HL-60/S4 (cell line): ENCODE data around the gene TP53BP2.

Experiments used
- in situ Hi-C: fragments of 300-500 bp; cut with MboI; formaldehyde crosslinking; loops from 2 replicates; pipeline ENCODE4 v1.14.3; 2022; ENCODE audit warnings: low sequenced_read_pairs

TP53BP2 gene

DNA sequence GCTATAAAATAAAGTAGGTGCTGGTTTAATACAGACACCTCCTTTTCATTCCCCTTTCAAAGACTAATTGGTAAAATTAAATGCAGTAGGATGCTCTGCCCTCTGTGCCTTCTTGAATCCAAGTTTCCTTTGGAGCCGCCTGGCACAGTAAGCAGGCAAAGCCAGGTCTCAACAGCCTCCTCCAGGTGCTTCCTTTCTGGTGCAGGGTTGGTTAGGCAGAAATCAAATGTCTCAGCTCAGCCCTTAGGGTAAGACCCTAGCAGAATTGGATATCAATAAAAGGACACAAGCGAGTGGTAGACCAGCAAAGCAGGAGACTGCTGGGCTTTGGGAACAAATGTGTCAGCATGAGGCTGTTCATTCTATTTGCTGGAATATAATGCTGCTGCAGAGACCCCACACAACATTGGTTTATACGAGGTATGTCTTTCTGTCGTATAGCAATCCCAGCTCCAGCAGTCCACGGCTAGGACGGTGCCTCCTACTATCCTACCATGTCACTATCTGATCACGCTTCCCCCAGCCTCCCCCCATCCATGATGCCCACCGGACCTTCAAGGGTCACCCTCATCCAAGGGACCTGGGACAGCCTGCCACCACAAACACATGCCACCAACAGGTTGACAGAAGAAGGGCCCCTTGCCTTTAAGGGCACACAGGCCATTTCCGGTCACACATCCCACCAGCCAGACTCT lies 75.0 kb downstream of the TP53BP2 start:
- in situ Hi-C loops = no loop called here

- in situ Hi-C loops = no loop called here
Observed at GRCh38 chr1:223765719-223766340, 79.9 kb downstream of the TP53BP2 start.

DNA sequence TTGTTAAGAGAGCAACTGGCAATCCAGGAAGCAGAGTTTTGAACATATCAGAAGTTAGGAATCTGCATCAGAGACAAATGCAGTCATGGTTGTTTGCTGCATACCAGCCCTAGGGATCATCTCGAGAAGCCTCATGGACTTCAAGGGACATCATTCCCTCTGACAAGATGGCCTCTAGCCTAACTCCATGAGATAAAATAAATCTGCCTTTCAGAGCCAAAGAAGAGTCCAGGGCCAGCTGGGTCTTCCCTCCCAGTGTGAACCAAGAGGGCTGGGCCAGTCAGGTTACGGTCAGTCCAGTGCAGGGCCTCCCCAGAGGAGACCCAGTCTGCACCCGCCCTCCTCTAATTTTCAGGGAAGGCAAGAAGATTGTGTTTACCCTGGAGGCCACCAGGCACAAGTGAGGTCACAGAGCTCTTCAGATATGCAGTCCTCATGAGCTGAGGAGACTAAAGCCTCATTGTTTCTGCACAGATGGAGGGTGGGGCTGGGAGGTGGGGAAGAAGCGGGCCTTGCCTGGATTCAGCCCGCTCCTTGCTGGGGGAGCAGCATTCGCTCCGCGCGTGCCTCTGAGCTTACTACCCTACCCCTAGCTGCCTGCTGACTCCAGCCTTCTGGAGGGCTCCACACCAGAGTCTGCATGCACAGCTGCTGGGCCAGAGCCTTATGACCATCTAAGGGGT lies 80.6 kb downstream of the TP53BP2 start:
- in situ Hi-C loops = no loop called here

DNA sequence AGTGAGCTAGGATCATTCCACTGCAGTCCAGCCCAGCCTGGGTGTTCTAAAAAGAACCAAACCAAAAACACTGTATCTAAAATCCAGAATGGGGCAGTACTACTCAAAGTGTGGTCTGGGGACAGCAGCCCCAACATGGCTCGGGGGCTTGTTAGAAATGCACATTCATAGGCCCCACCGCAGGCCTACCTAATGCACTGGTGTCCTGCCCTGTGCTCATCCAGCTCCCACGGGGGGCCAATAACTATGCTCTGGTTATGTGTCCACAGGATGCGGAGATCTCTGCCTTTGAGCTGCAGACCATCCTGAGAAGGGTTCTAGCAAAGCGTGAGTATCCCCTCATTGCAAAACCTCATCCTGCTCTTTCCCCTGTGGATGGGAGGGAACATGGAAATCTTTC lies 81.9 kb downstream of the TP53BP2 start:
- in situ Hi-C loops = no loop called here

- in situ Hi-C loops = no loop called here
Observed at GRCh38 chr1:223763251-223763650, 82.5 kb downstream of the TP53BP2 start.

GRCh38 chr1:223761411-223761810 lies 84.3 kb downstream of the TP53BP2 start:
- in situ Hi-C loops = no loop called here

GRCh38 chr1:223760833-223761232 lies 84.9 kb downstream of the TP53BP2 start:
- in situ Hi-C loops = no loop called here

DNA sequence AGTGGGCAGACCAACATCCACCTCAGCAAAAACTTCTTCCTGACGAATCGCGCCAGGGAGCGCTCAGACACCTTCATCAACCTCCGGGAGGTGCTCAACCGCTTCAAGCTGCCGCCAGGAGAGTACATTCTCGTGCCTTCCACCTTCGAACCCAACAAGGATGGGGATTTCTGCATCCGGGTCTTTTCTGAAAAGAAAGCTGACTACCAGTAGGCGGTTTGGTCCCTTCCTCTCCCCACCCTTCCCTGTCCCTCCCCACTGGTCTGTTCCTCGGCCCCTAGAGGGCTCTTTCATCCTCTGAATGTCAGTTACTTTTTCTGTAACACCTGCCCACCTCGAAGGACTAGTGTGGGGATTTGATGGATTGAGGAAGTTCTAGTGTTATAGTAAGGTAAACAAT lies 86.5 kb downstream of the TP53BP2 start:
- in situ Hi-C loops = loop anchor here (5.0 kb wide), 1 partner anchor 42 kb away; no protein-coding TSS in a partner anchor

GRCh38 chr1:223758734-223759133 lies 87.0 kb downstream of the TP53BP2 start:
- in situ Hi-C loops = loop anchor here (5.0 kb wide), 1 partner anchor 41 kb away; no protein-coding TSS in a partner anchor

- in situ Hi-C loops = loop anchor here (5.0 kb wide), 1 partner anchor 40 kb away; no protein-coding TSS in a partner anchor
Observed at GRCh38 chr1:223756806-223757700, 88.7 kb downstream of the TP53BP2 start.

DNA sequence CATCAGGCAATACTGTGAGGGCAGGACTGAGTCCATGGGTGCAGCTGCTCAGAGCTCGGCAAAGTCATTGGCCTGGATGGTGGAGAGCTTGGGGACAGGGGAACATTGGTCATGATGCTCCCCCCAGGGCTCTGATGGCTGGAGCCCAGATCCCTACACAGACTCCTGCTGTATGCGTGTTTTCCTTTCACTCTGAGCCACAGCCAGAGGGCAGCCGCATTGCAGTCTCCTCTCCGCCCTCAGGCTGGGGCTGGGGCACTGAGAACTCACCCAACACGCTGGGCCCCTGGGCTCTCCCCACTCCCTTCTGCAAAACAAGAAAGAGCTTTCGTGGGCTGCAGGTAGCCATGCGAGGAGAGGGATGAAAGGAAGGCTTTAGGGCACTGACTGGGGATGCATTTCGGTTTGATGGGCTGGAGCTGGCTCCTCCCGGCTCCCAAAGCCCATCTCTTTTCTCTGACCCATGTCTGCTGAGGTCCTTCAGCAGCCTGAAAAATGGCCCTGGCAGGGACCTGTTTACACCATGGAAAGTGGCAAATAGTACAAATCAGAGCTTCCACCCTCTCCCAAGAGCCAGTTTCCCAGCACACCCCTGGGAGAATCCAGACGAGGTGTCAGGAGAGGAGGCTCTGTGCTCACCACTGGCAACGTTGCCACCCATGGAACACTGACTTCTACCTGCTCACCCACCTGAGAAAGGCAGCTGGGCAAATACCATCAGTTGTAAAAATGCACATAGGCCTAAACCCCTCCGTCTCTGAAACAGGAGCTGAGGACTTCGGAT lies 89.6 kb downstream of the TP53BP2 start:
- in situ Hi-C loops = loop anchor here (5.0 kb wide), 1 partner anchor 39 kb away; no protein-coding TSS in a partner anchor

DNA sequence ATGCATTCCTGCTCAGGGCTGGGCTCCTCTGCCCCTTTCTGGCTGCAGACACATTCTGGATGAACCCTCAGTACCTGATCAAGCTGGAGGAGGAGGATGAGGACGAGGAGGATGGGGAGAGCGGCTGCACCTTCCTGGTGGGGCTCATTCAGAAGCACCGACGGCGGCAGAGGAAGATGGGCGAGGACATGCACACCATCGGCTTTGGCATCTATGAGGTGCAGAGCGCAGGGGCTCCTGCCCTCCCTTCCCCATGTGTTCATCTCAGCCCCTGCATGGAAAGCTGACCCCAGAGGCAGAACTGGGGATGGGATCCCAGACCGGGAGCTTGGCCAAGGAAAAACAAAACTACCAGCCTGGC lies 90.3 kb downstream of the TP53BP2 start:
- in situ Hi-C loops = loop anchor here (5.0 kb wide), 1 partner anchor 38 kb away; no protein-coding TSS in a partner anchor

DNA sequence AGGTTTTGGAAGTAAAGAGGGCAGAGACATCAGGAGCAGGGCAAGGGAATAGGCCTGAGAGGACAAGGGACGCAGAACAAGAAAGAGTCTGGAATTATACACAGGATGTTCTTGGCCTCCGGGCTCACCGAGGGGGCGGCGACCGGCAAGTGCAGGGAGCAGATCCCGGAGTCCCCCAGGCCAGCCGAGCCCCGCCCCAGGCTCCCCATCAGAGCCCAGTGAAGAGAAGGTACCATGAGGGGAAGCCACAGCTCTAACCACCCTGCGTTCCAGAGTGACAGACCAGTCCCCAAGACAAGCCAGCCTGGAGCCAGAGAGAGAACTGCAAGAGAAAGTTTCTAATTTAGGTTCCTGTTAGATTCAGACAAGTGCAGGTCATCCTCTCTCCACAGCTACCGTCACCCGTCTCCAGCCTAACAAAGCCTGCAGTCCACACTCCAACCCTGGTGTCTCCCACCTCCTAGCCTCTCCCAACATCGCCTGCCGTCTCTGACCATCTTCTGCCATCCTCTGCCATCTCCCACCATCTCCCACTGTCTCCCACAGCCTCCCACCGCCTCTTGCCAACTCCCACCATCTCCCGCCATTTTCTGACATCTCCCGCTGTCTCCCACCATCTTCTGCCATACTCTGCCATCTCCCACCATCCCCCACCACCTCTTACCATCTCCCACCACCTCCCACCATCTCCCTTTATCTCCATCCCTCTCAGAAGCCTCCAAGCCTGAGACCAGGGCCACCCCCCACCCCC lies 90.9 kb downstream of the TP53BP2 start:
- in situ Hi-C loops = loop anchor here (5.0 kb wide), 1 partner anchor 38 kb away; no protein-coding TSS in a partner anchor

GRCh38 chr1:223752721-223753515 lies 92.8 kb downstream of the TP53BP2 start:
- in situ Hi-C loops = no loop called here

- in situ Hi-C loops = no loop called here
Observed at GRCh38 chr1:223751696-223752095, 94.1 kb downstream of the TP53BP2 start.

- in situ Hi-C loops = no loop called here
Observed at GRCh38 chr1:223750730-223751570, 94.8 kb downstream of the TP53BP2 start.
